Astrocyte (in vitro differentiated cells and primary cell): ENCODE results near the gene CD44. TPM values are rescaled to one million over a fixed set of nuclear protein-coding genes. Genes with fewer than 3 reads are reported as not detected.

ENCODE experiments used
- DNase-seq: peaks from one replicate; pipeline ENCODE4 v3.0.0-alpha.2; 2010; ENCODE audit warnings: low read depth
- FAIRE-seq: peaks from 2 replicates; lab custom pipeline; 2011; peaks lifted over from hg19 to GRCh38; lab: Jason Lieb, UNC
- H2AFZ ChIP-seq: 2 replicates; pipeline ENCODE4 v1.6.0; 2012; ENCODE audit warnings: low read depth, low read length, inconsistent platforms
- H3K27ac ChIP-seq: 2 replicates; pipeline ENCODE4 v1.5.1; 2011; ENCODE audit warnings: low read depth, low read length, inconsistent platforms
- H3K27me3 ChIP-seq: 2 replicates; pipeline ENCODE4 v1.6.0; 2011; ENCODE audit warnings: low read length, inconsistent platforms; ENCODE audit not compliant: insufficient read depth
- H3K36me3 ChIP-seq: 2 replicates; pipeline ENCODE4 v1.5.1; 2011; ENCODE audit warnings: low read length, inconsistent platforms; ENCODE audit not compliant: insufficient read depth
- H3K4me1 ChIP-seq: 2 replicates; pipeline ENCODE4 v1.5.1; 2011; ENCODE audit warnings: low read length, inconsistent platforms; ENCODE audit not compliant: insufficient read depth
- H3K4me2 ChIP-seq: 2 replicates; pipeline ENCODE4 v1.6.0; 2012; ENCODE audit warnings: low read length, inconsistent platforms
- H3K4me3 ChIP-seq: 2 replicates; pipeline ENCODE4 v1.5.1; 2011; ENCODE audit warnings: low read depth, mild to moderate bottlenecking, low read length, inconsistent platforms; ENCODE audit not compliant: insufficient read depth
- H3K79me2 ChIP-seq: 2 replicates; pipeline ENCODE4 v1.6.0; 2012; ENCODE audit warnings: mild to moderate bottlenecking, low read length, inconsistent platforms; ENCODE audit not compliant: insufficient read depth
- H3K9ac ChIP-seq: 2 replicates; pipeline ENCODE4 v1.6.0; 2012; ENCODE audit warnings: mild to moderate bottlenecking, low read length, inconsistent platforms
- H3K9me3 ChIP-seq: 2 replicates; pipeline ENCODE4 v1.5.1; 2012; ENCODE audit warnings: low read depth, mild to moderate bottlenecking, low read length, inconsistent platforms; ENCODE audit not compliant: insufficient read depth
- H4K20me1 ChIP-seq: 2 replicates; pipeline ENCODE4 v1.6.0; 2012; ENCODE audit warnings: low read length, inconsistent platforms; ENCODE audit not compliant: insufficient read depth
- H3K27ac Mint-ChIP-seq: one replicate; pipeline ENCODE4 v1.8.0; 2021; ENCODE audit warnings: mild to moderate bottlenecking, mixed read lengths; ENCODE audit not compliant: unreplicated experiment
- H3K27me3 Mint-ChIP-seq: one replicate; pipeline ENCODE4 v1.8.0; 2021; ENCODE audit warnings: low read depth, mixed read lengths; ENCODE audit not compliant: unreplicated experiment
- H3K36me3 Mint-ChIP-seq: one replicate; pipeline ENCODE4 v1.8.0; 2021; ENCODE audit warnings: low read depth, mixed read lengths; ENCODE audit not compliant: unreplicated experiment
- H3K4me1 Mint-ChIP-seq: one replicate; pipeline ENCODE4 v1.8.0; 2021; ENCODE audit warnings: low read depth, mixed read lengths; ENCODE audit not compliant: unreplicated experiment
- H3K4me3 Mint-ChIP-seq: one replicate; pipeline ENCODE4 v1.8.0; 2021; ENCODE audit warnings: mild to moderate bottlenecking, moderate library complexity, mixed read lengths; ENCODE audit not compliant: unreplicated experiment
- H3K9me3 Mint-ChIP-seq: one replicate; pipeline ENCODE4 v1.8.0; 2021; ENCODE audit warnings: mild to moderate bottlenecking, mixed read lengths; ENCODE audit not compliant: unreplicated experiment
- EZH2 ChIP-seq: IDR thresholded peaks from 2 replicates; pipeline ENCODE4 v1.6.1; 2012; ENCODE audit warnings: mild to moderate bottlenecking, low read length, inconsistent platforms; ENCODE audit not compliant: insufficient read depth
- total RNA-seq: library from RNA; stranded (reverse); gene quantifications from 2 replicates; pipeline ENCODE4 v1.2.1, GENCODE V29; 2021
- TF ChIP-seq, protein P1 (sequence below): IDR thresholded peaks from 2 replicates; pipeline ENCODE4 v1.5.1; 2011; ENCODE audit warnings: low read depth, mild to moderate bottlenecking, inconsistent platforms, low read length, moderate library complexity; ENCODE audit not compliant: insufficient read depth

CD44 gene
- total RNA-seq, 1 donor from 2014 or later: 154 TPM

DNA sequence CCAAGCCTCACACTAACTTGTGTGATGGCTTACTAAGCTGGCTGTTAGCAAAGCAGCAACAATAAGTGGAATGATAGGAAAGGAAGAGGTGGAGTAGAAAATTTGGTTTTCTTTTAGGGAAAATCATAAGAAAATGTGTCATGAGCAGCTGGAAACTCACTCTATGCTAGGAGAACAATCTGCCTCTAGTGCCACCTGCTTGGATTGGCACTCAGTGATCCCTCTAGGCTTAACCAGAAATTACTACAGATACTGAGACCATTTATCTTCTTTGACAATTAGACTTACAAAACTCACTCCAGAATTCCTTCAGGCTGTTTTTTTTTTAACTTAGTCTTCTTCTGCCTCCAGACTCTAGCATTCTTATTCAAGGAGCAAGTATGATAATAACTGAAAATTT, 117.3 kb downstream of the CD44 start:
- Histone ChIP-seq H2AFZ (no peak overlapping the region), H3K4me3 (no peak overlapping the region), H3K4me1 (peaks cover 16% of the 10 kb centered on the region), H3K36me3 (no peaks in the 10 kb centered on the region), H3K9ac (no peak overlapping the region), H3K79me2 (no peaks in the 10 kb centered on the region), H4K20me1 (no peaks in the 10 kb centered on the region), H3K27ac (no peak overlapping the region), H3K4me2 (no peak overlapping the region), H3K27me3 (no peaks in the 10 kb centered on the region), H3K9me3 (no peaks in the 10 kb centered on the region)
- H3K27me3 Mint-ChIP-seq: peaks cover 21% of the 10 kb centered on the region
- H3K9me3 Mint-ChIP-seq: no peaks in the 10 kb centered on the region
- H3K27ac Mint-ChIP-seq: no peak overlapping the region
- FAIRE-seq (no peak), DNase-seq (no peak)
- no peaks in the 10 kb centered on the region for H3K36me3 Mint-ChIP-seq
- no peaks in the 10 kb centered on the region for H3K4me1 Mint-ChIP-seq
- no peak for TF ChIP-seq EZH2
- TF ChIP-seq, protein P1, sequence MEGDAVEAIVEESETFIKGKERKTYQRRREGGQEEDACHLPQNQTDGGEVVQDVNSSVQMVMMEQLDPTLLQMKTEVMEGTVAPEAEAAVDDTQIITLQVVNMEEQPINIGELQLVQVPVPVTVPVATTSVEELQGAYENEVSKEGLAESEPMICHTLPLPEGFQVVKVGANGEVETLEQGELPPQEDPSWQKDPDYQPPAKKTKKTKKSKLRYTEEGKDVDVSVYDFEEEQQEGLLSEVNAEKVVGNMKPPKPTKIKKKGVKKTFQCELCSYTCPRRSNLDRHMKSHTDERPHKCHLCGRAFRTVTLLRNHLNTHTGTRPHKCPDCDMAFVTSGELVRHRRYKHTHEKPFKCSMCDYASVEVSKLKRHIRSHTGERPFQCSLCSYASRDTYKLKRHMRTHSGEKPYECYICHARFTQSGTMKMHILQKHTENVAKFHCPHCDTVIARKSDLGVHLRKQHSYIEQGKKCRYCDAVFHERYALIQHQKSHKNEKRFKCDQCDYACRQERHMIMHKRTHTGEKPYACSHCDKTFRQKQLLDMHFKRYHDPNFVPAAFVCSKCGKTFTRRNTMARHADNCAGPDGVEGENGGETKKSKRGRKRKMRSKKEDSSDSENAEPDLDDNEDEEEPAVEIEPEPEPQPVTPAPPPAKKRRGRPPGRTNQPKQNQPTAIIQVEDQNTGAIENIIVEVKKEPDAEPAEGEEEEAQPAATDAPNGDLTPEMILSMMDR: no peak
- H3K4me3 Mint-ChIP-seq: no peak overlapping the region

DNA sequence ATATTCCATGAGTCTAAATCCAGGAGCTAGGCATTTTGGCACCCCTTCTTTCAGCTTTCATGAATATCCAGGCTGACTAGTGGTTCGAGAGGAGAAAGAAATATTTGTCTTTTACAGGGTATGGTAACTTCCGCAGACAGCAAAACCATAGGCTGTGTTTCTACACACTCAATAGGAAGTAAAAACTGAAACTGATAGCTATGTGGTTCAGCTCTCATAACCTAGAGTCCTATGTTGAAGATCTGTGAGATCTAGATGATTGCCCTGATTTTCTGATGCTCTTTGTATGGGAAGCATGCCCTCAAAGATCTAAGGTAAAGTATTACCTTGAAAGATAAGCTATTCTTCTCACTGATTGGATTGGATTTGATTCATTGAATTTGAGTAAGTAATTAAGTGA, 118.3 kb downstream of the CD44 start:
- Mint-ChIP-seq H3K4me3 (no peak overlapping the region), H3K4me1 (no peaks in the 10 kb centered on the region), H3K36me3 (no peaks in the 10 kb centered on the region), H3K27ac (no peak overlapping the region), H3K27me3 (peaks cover 22% of the 10 kb centered on the region), H3K9me3 (no peaks in the 10 kb centered on the region)
- Histone ChIP-seq H3K4me1 (peaks cover 16% of the 10 kb centered on the region), H3K27ac (no peak overlapping the region), H4K20me1 (no peaks in the 10 kb centered on the region), H3K4me2 (no peak overlapping the region), H3K36me3 (no peaks in the 10 kb centered on the region), H3K9ac (no peak overlapping the region), H3K4me3 (no peak overlapping the region), H3K79me2 (no peaks in the 10 kb centered on the region), H2AFZ (no peak overlapping the region), H3K27me3 (no peaks in the 10 kb centered on the region), H3K9me3 (no peaks in the 10 kb centered on the region)
- TF ChIP-seq, protein P1: no peak
- no peak for TF ChIP-seq EZH2
- DNase-seq (no peak), FAIRE-seq (no peak)

DNA sequence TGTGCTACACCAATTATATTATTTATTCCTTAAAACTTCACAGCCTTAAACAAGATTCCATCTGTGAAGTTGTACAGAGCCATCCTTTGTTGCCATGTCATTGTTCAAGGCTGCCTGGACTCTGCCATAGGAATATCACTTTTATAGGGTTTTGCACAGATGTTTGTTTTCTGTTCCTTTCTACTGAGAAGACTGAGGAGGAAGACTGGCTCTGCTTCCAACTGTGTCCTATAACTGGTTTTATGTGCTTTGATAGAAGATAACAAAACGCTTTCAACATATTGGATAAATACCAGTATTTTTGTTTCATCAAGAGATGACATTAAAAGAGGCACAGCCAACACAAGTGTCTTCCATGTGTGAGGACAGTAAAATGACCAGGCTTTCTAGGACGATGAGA, 120.6 kb downstream of the CD44 start:
- H3K4me2 ChIP-seq: no peak overlapping the region
- H3K9me3 ChIP-seq: no peaks in the 10 kb centered on the region
- H3K27ac Mint-ChIP-seq: no peak overlapping the region
- DNase-seq: no peak
- H3K4me1 Mint-ChIP-seq: no peaks in the 10 kb centered on the region
- H3K79me2 ChIP-seq: no peaks in the 10 kb centered on the region
- no peaks in the 10 kb centered on the region for H4K20me1 ChIP-seq
- peaks cover 11% of the 10 kb centered on the region for H3K4me1 ChIP-seq
- H3K36me3 Mint-ChIP-seq: no peaks in the 10 kb centered on the region
- no peaks in the 10 kb centered on the region for H3K27me3 ChIP-seq
- H3K4me3 Mint-ChIP-seq: no peak overlapping the region
- no peak overlapping the region for H3K27ac ChIP-seq
- TF ChIP-seq EZH2: no peak
- TF ChIP-seq, protein P1: no peak
- H3K9ac ChIP-seq: no peak overlapping the region
- H3K4me3 ChIP-seq: no peak overlapping the region
- FAIRE-seq: peak; percentile 56
- peaks cover 17% of the 10 kb centered on the region for H3K27me3 Mint-ChIP-seq
- H3K36me3 ChIP-seq: no peaks in the 10 kb centered on the region
- H3K9me3 Mint-ChIP-seq: no peaks in the 10 kb centered on the region
- no peak overlapping the region for H2AFZ ChIP-seq
